Measurements from ENCODE around the gene CAPS2.

The CAPS2 gene

GRCh38 chr12:75289753-75290152, 40.4 kb downstream of the CAPS2 start:
- Histone ChIP-seq H3K4me3 (ENCODE audit: low read length in 2 of 2) (no peak overlapping the region), H2BK5ac (ENCODE audit: low read length) (no peak overlapping the region), H3K36me3 (replicated peaks in 1 of 2; ENCODE audit: control insufficient read depth in 2 of 2, insufficient read depth in 2 of 2, low read length in 2 of 2) (no peaks in the 10 kb centered on the region), H3K4me2 (ENCODE audit: insufficient read depth, low read length, poor library complexity, severe bottlenecking) (no peak overlapping the region), H4K8ac (ENCODE audit: low read depth, low read length) (no peak overlapping the region), H3K4ac (ENCODE audit: low read length) (no peak overlapping the region), H3K27ac (replicated peaks; ENCODE audit: low read length) (no peak overlapping the region), H3K9me3 (replicated peaks in 1 of 2; ENCODE audit: control insufficient read depth in 2 of 2, insufficient read depth in 1 of 2, low read depth in 1 of 2, low read length in 2 of 2) (no peaks in the 10 kb centered on the region), H3K4me1 (ENCODE audit: control insufficient read depth in 2 of 2, insufficient read depth in 1 of 2, low read depth in 1 of 2, low read length in 2 of 2) (no peaks in the 10 kb centered on the region), H2BK15ac (ENCODE audit: low read length) (no peak overlapping the region), H3K14ac (ENCODE audit: low read length) (no peak overlapping the region), H2AK5ac (ENCODE audit: low read depth, low read length) (no peak overlapping the region), H3K27me3 (ENCODE audit: control insufficient read depth in 3 of 3, insufficient read depth in 3 of 3, low read depth in 1 of 3, low read length in 3 of 3) (no peaks in the 10 kb centered on the region), H2BK120ac (ENCODE audit: low read depth, low read length) (no peak overlapping the region), H3K9ac (ENCODE audit: low read depth, low read length, poor library complexity) (no peak overlapping the region), H2BK12ac (ENCODE audit: low read length) (no peak overlapping the region), H4K91ac (ENCODE audit: low read depth, low read length, poor library complexity) (no peak overlapping the region), H2AFZ (ENCODE audit: low read length) (no peak overlapping the region), H3K79me1 (ENCODE audit: low read depth, low read length) (no peaks in the 10 kb centered on the region), H3K18ac (ENCODE audit: low read length) (no peak overlapping the region), H3K23ac (ENCODE audit: low read depth, low read length, poor library complexity) (no peak overlapping the region)
- no peak for DNase-seq (ENCODE audit: low spot score)
- WGBS, 2 donors (ENCODE audit: extremely low coverage in 2 of 2, insufficient read length in 2 of 2, insufficient replicate concordance in 1 of 2), result no CpG with 5 or more reads among the region's 1 CpG

DNA sequence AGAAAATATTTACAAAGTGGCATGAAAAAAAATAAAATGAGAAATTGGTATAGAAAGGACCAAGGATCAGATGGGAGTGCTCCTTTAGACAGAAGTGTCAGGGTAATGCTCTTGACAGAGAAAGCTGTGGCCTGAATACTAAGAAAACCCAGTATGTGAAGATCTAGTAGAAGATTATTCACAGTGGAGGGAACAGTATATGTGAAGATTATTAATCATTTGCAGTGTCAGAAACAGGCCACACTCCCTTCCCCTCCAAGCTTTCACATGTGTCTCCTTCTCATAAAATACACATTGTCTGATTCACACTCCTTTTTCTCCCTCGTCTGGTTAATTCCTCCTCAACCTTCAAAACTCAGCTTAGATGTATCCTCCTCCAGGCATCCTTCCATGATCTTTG, 41.3 kb downstream of the CAPS2 start:
- Histone ChIP-seq H3K4ac (ENCODE audit: low read length) (no peak overlapping the region), H2BK12ac (ENCODE audit: low read length) (no peak overlapping the region), H2BK5ac (ENCODE audit: low read length) (no peak overlapping the region), H3K27ac (replicated peaks; ENCODE audit: low read length) (no peak overlapping the region), H2AK5ac (ENCODE audit: low read depth, low read length) (no peak overlapping the region), H4K8ac (ENCODE audit: low read depth, low read length) (no peak overlapping the region), H3K18ac (ENCODE audit: low read length) (no peak overlapping the region), H3K4me1 (ENCODE audit: control insufficient read depth in 2 of 2, insufficient read depth in 1 of 2, low read depth in 1 of 2, low read length in 2 of 2) (no peaks in the 10 kb centered on the region), H3K23ac (ENCODE audit: low read depth, low read length, poor library complexity) (no peak overlapping the region), H2BK120ac (ENCODE audit: low read depth, low read length) (no peak overlapping the region), H2BK15ac (ENCODE audit: low read length) (no peak overlapping the region), H3K14ac (ENCODE audit: low read length) (no peak overlapping the region), H2AFZ (ENCODE audit: low read length) (no peak overlapping the region), H3K4me2 (ENCODE audit: insufficient read depth, low read length, poor library complexity, severe bottlenecking) (no peak overlapping the region), H3K4me3 (ENCODE audit: low read length in 2 of 2) (no peak overlapping the region), H4K91ac (ENCODE audit: low read depth, low read length, poor library complexity) (no peak overlapping the region), H3K9me3 (replicated peaks in 1 of 2; ENCODE audit: control insufficient read depth in 2 of 2, insufficient read depth in 1 of 2, low read depth in 1 of 2, low read length in 2 of 2) (no peaks in the 10 kb centered on the region), H3K9ac (ENCODE audit: low read depth, low read length, poor library complexity) (no peak overlapping the region), H3K36me3 (replicated peaks in 1 of 2; ENCODE audit: control insufficient read depth in 2 of 2, insufficient read depth in 2 of 2, low read length in 2 of 2) (no peaks in the 10 kb centered on the region), H3K79me1 (ENCODE audit: low read depth, low read length) (no peaks in the 10 kb centered on the region), H3K27me3 (ENCODE audit: control insufficient read depth in 3 of 3, insufficient read depth in 3 of 3, low read depth in 1 of 3, low read length in 3 of 3) (no peaks in the 10 kb centered on the region)
- WGBS, 2 donors (ENCODE audit: extremely low coverage in 2 of 2, insufficient read length in 2 of 2, insufficient replicate concordance in 1 of 2), result no CpG with 5 or more reads among the region's 1 CpG
- no peak for DNase-seq (ENCODE audit: low spot score)

GRCh38 chr12:75275702-75276101, 54.4 kb downstream of the CAPS2 start:
- Histone ChIP-seq H3K36me3 (replicated peaks in 1 of 2; ENCODE audit: control insufficient read depth in 2 of 2, insufficient read depth in 2 of 2, low read length in 2 of 2) (no peaks in the 10 kb centered on the region), H2BK120ac (ENCODE audit: low read depth, low read length) (no peak overlapping the region), H4K91ac (ENCODE audit: low read depth, low read length, poor library complexity) (no peak overlapping the region), H3K4me3 (ENCODE audit: low read length in 2 of 2) (no peak overlapping the region), H3K18ac (ENCODE audit: low read length) (no peak overlapping the region), H2AFZ (ENCODE audit: low read length) (no peak overlapping the region), H3K14ac (ENCODE audit: low read length) (no peak overlapping the region), H2AK5ac (ENCODE audit: low read depth, low read length) (no peak overlapping the region), H3K4me2 (ENCODE audit: insufficient read depth, low read length, poor library complexity, severe bottlenecking) (no peak overlapping the region), H3K23ac (ENCODE audit: low read depth, low read length, poor library complexity) (no peak overlapping the region), H3K9me3 (replicated peaks in 1 of 2; ENCODE audit: control insufficient read depth in 2 of 2, insufficient read depth in 1 of 2, low read depth in 1 of 2, low read length in 2 of 2) (no peaks in the 10 kb centered on the region), H3K79me1 (ENCODE audit: low read depth, low read length) (no peaks in the 10 kb centered on the region), H3K27me3 (ENCODE audit: control insufficient read depth in 3 of 3, insufficient read depth in 3 of 3, low read depth in 1 of 3, low read length in 3 of 3) (no peaks in the 10 kb centered on the region), H3K4me1 (ENCODE audit: control insufficient read depth in 2 of 2, insufficient read depth in 1 of 2, low read depth in 1 of 2, low read length in 2 of 2) (no peaks in the 10 kb centered on the region), H2BK12ac (ENCODE audit: low read length) (no peak overlapping the region), H3K9ac (ENCODE audit: low read depth, low read length, poor library complexity) (no peak overlapping the region), H4K8ac (ENCODE audit: low read depth, low read length) (no peak overlapping the region), H2BK15ac (ENCODE audit: low read length) (no peak overlapping the region), H3K4ac (ENCODE audit: low read length) (no peak overlapping the region), H3K27ac (replicated peaks; ENCODE audit: low read length) (no peak overlapping the region), H2BK5ac (ENCODE audit: low read length) (no peak overlapping the region)
- DNase-seq (ENCODE audit: low spot score), result no peak
- WGBS, 2 donors (ENCODE audit: extremely low coverage in 2 of 2, insufficient read length in 2 of 2, insufficient replicate concordance in 1 of 2), result no CpG with 5 or more reads among the region's 2 CpGs

- Histone ChIP-seq H3K4me1 (ENCODE audit: control insufficient read depth in 2 of 2, insufficient read depth in 1 of 2, low read depth in 1 of 2, low read length in 2 of 2) (no peaks in the 10 kb centered on the region), H3K14ac (ENCODE audit: low read length) (no peak overlapping the region), H3K4me2 (ENCODE audit: insufficient read depth, low read length, poor library complexity, severe bottlenecking) (no peak overlapping the region), H3K4me3 (ENCODE audit: low read length in 2 of 2) (no peak overlapping the region), H3K27me3 (ENCODE audit: control insufficient read depth in 3 of 3, insufficient read depth in 3 of 3, low read depth in 1 of 3, low read length in 3 of 3) (no peaks in the 10 kb centered on the region), H3K36me3 (replicated peaks in 1 of 2; ENCODE audit: control insufficient read depth in 2 of 2, insufficient read depth in 2 of 2, low read length in 2 of 2) (no peaks in the 10 kb centered on the region), H3K27ac (replicated peaks; ENCODE audit: low read length) (no peak overlapping the region), H3K79me1 (ENCODE audit: low read depth, low read length) (no peaks in the 10 kb centered on the region), H2AFZ (ENCODE audit: low read length) (no peak overlapping the region), H4K91ac (ENCODE audit: low read depth, low read length, poor library complexity) (no peak overlapping the region), H2BK5ac (ENCODE audit: low read length) (no peak overlapping the region), H3K9ac (ENCODE audit: low read depth, low read length, poor library complexity) (no peak overlapping the region), H2BK120ac (ENCODE audit: low read depth, low read length) (no peak overlapping the region), H2BK12ac (ENCODE audit: low read length) (no peak overlapping the region), H3K23ac (ENCODE audit: low read depth, low read length, poor library complexity) (no peak overlapping the region), H2AK5ac (ENCODE audit: low read depth, low read length) (no peak overlapping the region), H3K18ac (ENCODE audit: low read length) (no peak overlapping the region), H4K8ac (ENCODE audit: low read depth, low read length) (no peak overlapping the region), H2BK15ac (ENCODE audit: low read length) (no peak overlapping the region), H3K9me3 (replicated peaks in 1 of 2; ENCODE audit: control insufficient read depth in 2 of 2, insufficient read depth in 1 of 2, low read depth in 1 of 2, low read length in 2 of 2) (no peaks in the 10 kb centered on the region), H3K4ac (ENCODE audit: low read length) (no peak overlapping the region)
- no peak for DNase-seq (ENCODE audit: low spot score)
- no CpG with 5 or more reads among the region's 5 CpGs for WGBS, 2 donors (ENCODE audit: extremely low coverage in 2 of 2, insufficient read length in 2 of 2, insufficient replicate concordance in 1 of 2)
Measured at GRCh38 chr12:75271576-75271975, 58.5 kb downstream of the CAPS2 start.
